ENCODE results near the gene C10orf71. TPM values are rescaled to one million over a fixed set of nuclear protein-coding genes. Genes with fewer than 3 reads are reported as not detected.

C10orf71 gene
- total and polyA plus RNA-seq, 2 donors from 2014 or later: 0.28 TPM; not detected in 1

Other genes with a start within 250 kb of the C10orf71 start
- gene VSTM4, start 183.6 kb upstream of the C10orf71 start, total RNA-seq: 8.5 TPM
- 7.4 TPM for gene VSTM4, start 183.6 kb upstream of the C10orf71 start, polyA plus RNA-seq (ENCODE audit: insufficient read depth, low read depth, low replicate concordance)
- gene FAM170B, start 165.1 kb upstream of the C10orf71 start, total RNA-seq: not detected
- gene FAM170B, start 165.1 kb upstream of the C10orf71 start, polyA plus RNA-seq (ENCODE audit: insufficient read depth, low read depth, low replicate concordance): not detected
- gene TMEM273, start 110.8 kb upstream of the C10orf71 start, total RNA-seq: 16.8 TPM
- 3.2 TPM for gene TMEM273, start 110.8 kb upstream of the C10orf71 start, polyA plus RNA-seq (ENCODE audit: insufficient read depth, low read depth, low replicate concordance)
- gene DRGX, start 96.9 kb downstream of the C10orf71 start, total RNA-seq: not detected
- gene DRGX, start 96.9 kb downstream of the C10orf71 start, polyA plus RNA-seq (ENCODE audit: insufficient read depth, low read depth, low replicate concordance): not detected
- gene ERCC6, start 240.0 kb downstream of the C10orf71 start, total RNA-seq: 33.2 TPM
- 5.0 TPM for gene ERCC6, start 240.0 kb downstream of the C10orf71 start, polyA plus RNA-seq (ENCODE audit: insufficient read depth, low read depth, low replicate concordance)